Activated CD4-positive, alpha-beta T cell treated with anti-CD3 and anti-CD28 coated beads, Interleukin-2, amount 50 U/mL, for 24 hours (primary cell): ENCODE measurements around the gene APC2.
A peak's percentile ranks its signal among the peaks of the same experiment; 100 is the strongest.
"Not testable (repeated sequence)": the region's sequence is repeated elsewhere in the genome, so short reads cannot be mapped to it uniquely, and the experiment has no call there.

Experiments
- DNase-seq, 2 donors: peaks; one replicate each; pipeline ENCODE4 v3.0.0-alpha.2; 2020; ENCODE audit warnings: low read depth in 1 of 2, low spot score in 1 of 2

The APC2 gene

GRCh38 chr19:1494115-1494815 is 44.3 kb downstream of the APC2 start:
- DNase-seq = no peak

- no peak for DNase-seq
Observed at GRCh38 chr19:1495051-1495798, 45.3 kb downstream of the APC2 start.

- DNase-seq = no peak
Observed at GRCh38 chr19:1495799-1496713, 46.1 kb downstream of the APC2 start.

GRCh38 chr19:1496714-1497577 is 47.0 kb downstream of the APC2 start:
- no peak for DNase-seq

GRCh38 chr19:1497578-1498235 is 47.8 kb downstream of the APC2 start:
- no peak for DNase-seq

GRCh38 chr19:1499231-1499630 is 49.3 kb downstream of the APC2 start:
- not testable (repeated sequence) for DNase-seq

GRCh38 chr19:1501200-1501595 is 51.3 kb downstream of the APC2 start:
- DNase-seq = no peak

GRCh38 chr19:1502433-1503088 is 52.6 kb downstream of the APC2 start:
- no peak for DNase-seq

GRCh38 chr19:1503089-1503924 is 53.4 kb downstream of the APC2 start:
- peak; percentile 52 to 55 for DNase-seq

- DNase-seq = no peak
Observed at GRCh38 chr19:1503925-1504773, 54.2 kb downstream of the APC2 start.

- no peak for DNase-seq
Observed at GRCh38 chr19:1505012-1505411, 55.1 kb downstream of the APC2 start.

GRCh38 chr19:1505991-1506881 is 56.3 kb downstream of the APC2 start:
- DNase-seq = no peak

GRCh38 chr19:1507192-1507660 is 57.3 kb downstream of the APC2 start:
- no peak for DNase-seq

- DNase-seq = peak; percentile 75 to 88
Observed at GRCh38 chr19:1507763-1508506, 58.0 kb downstream of the APC2 start.

- DNase-seq = no peak
Observed at GRCh38 chr19:1508507-1508856, 58.6 kb downstream of the APC2 start.
